GM12878 (cell line): ENCODE data around the gene CIDEC. TPM values are rescaled to one million over a fixed set of nuclear protein-coding genes. Genes with fewer than 3 reads are reported as not detected.

ENCODE experiments used
- ATAC-seq: fragments of 200-7000 bp; cut with Tn5 transposase; 3 replicates; pipeline ENCODE4 v1.9.1; 2020; ENCODE audit warnings: mild to moderate bottlenecking, moderate library complexity
- BruUV-seq: library from RNA; stranded (reverse); fragments of 400-500 nt; replicated peaks from 2 replicates; lab custom pipeline; 2021; lab: Mats Ljungman, UMichigan
- CTCF ChIA-PET: fragments of 300-600 bp; sonication (Branson Sonifier 250); formaldehyde crosslinking; extraction: SDS; loops from one replicate; lab custom pipeline; 2021; ENCODE audit warnings: inconsistent platforms; lab: Yijun Ruan, JAX
- POLR2A ChIA-PET: fragments of 350-600 bp; formaldehyde crosslinking; extraction: SDS; loops from one replicate; lab custom pipeline; 2021; ENCODE audit warnings: inconsistent platforms; lab: Charles Lee
- RAD21 ChIA-PET: fragments of 300-600 bp; sonication (Branson Sonifier 250); formaldehyde crosslinking; loops from one replicate; lab custom pipeline; 2023; ENCODE audit warnings: antibody characterized with exemption; ENCODE audit not compliant: unreplicated experiment; lab: Charles Lee
- SMC1A ChIA-PET: fragments of 300-600 bp; sonication (Branson Sonifier 250); formaldehyde crosslinking; loops from one replicate; lab custom pipeline; 2023; ENCODE audit not compliant: unreplicated experiment, uncharacterized antibody; lab: Charles Lee
- DNase-seq: peaks from one replicate; pipeline ENCODE4 v3.0.0-alpha.2; 2011; ENCODE audit warnings: low read depth, low spot score
- FAIRE-seq: peaks from 3 replicates; lab custom pipeline; 2011; peaks lifted over from hg19 to GRCh38; lab: Jason Lieb, UNC
- H2AFZ ChIP-seq: 2 replicates; pipeline ENCODE4 v1.6.0; 2011; ENCODE audit warnings: low read depth, low read length, control low read depth; ENCODE audit not compliant: control insufficient read depth
- H3K27ac ChIP-seq: 2 replicates; pipeline ENCODE4 v1.5.1; 2011; ENCODE audit warnings: control low read depth; ENCODE audit not compliant: control insufficient read depth, insufficient read depth
- H3K27me3 ChIP-seq, 2 experiments: replicated peaks in 1 of 2; 2 replicates each; pipeline versions ENCODE4 v1.6.0 to v1.6.1; 2011; ENCODE audit warnings: low read length in 1 of 2; ENCODE audit not compliant: control insufficient read depth in 2 of 2, insufficient read depth in 2 of 2
- H3K36me3 ChIP-seq, 2 experiments: 2 replicates each; pipeline ENCODE4 v1.5.1; 2011; ENCODE audit warnings: low read length in 1 of 2; ENCODE audit not compliant: control insufficient read depth in 2 of 2, insufficient read depth in 2 of 2
- H3K4me1 ChIP-seq: 2 replicates; pipeline ENCODE4 v1.6.1; 2011; ENCODE audit warnings: mild to moderate bottlenecking, low read length, moderate library complexity, mixed read lengths; ENCODE audit not compliant: control insufficient read depth, insufficient read depth
- H3K4me2 ChIP-seq: 2 replicates; pipeline ENCODE4 v1.6.0; 2011; ENCODE audit warnings: control low read depth; ENCODE audit not compliant: control insufficient read depth, insufficient read depth
- H3K4me3 ChIP-seq: fragments of 200-600 bp; sonication (generic); 2 replicates; pipeline ENCODE4 v1.5.1; 2016
- H3K79me2 ChIP-seq: 2 replicates; pipeline ENCODE4 v1.6.0; 2011; ENCODE audit warnings: low read length; ENCODE audit not compliant: control insufficient read depth, insufficient read depth
- H3K9ac ChIP-seq: 2 replicates; pipeline ENCODE4 v1.8.0; 2011; ENCODE audit warnings: low read length, control low read depth, mixed read lengths; ENCODE audit not compliant: control insufficient read depth, insufficient read depth
- H3K9me3 ChIP-seq: replicated peaks from 3 replicates; pipeline ENCODE4 v1.5.1; 2011; ENCODE audit warnings: mild to moderate bottlenecking, low read length; ENCODE audit not compliant: control insufficient read depth, insufficient read depth
- H4K20me1 ChIP-seq: 2 replicates; pipeline ENCODE4 v1.6.0; 2011; ENCODE audit not compliant: control insufficient read depth, insufficient read depth
- ASH2L ChIP-seq: fragments of 300-600, 200-600 bp; sonication (generic); IDR thresholded peaks from 2 replicates; pipeline ENCODE4 v1.6.1; 2017; ENCODE audit warnings: low read depth, mild to moderate bottlenecking, borderline replicate concordance
- CREM ChIP-seq: IDR thresholded peaks from 2 replicates; pipeline ENCODE4 v1.6.1; 2014; ENCODE audit warnings: antibody characterized with exemption, low read depth
- EGR1 ChIP-seq, 2 experiments: IDR thresholded peaks; 1 replicate in 1 of 2; 2 replicates in 1 of 2; pipeline ENCODE4 v1.6.1; 2011 to 2012; ENCODE audit warnings: low read depth in 2 of 2, low read length in 2 of 2, borderline replicate concordance in 1 of 2, mild to moderate bottlenecking in 1 of 2, moderate library complexity in 1 of 2
- EZH2 ChIP-seq: IDR thresholded peaks from 2 replicates; pipeline ENCODE4 v1.6.1; 2012; ENCODE audit warnings: low read depth, mild to moderate bottlenecking, control low read depth, inconsistent platforms, low read length, borderline replicate concordance; ENCODE audit not compliant: control insufficient read depth
- FOXM1 ChIP-seq: IDR thresholded peaks from 2 replicates; pipeline ENCODE4 v1.6.1; 2012; ENCODE audit warnings: low read depth, mild to moderate bottlenecking, inconsistent platforms, low read length, moderate library complexity
- IKZF1 ChIP-seq: fragments of 450-650 bp; conservative IDR thresholded peaks from 2 replicates; pipeline ENCODE4 v1.6.1; 2017; ENCODE audit warnings: antibody characterized with exemption, mild to moderate bottlenecking
- KDM1A ChIP-seq: fragments of 200-600 bp; sonication (generic); IDR thresholded peaks from 2 replicates; pipeline ENCODE4 v1.6.1; 2016; ENCODE audit warnings: borderline replicate concordance
- MEF2A ChIP-seq: IDR thresholded peaks from 2 replicates; pipeline ENCODE4 v1.6.1; 2011; ENCODE audit warnings: low read depth, mild to moderate bottlenecking, low read length, moderate library complexity; ENCODE audit not compliant: insufficient read depth
- NBN ChIP-seq: fragments of 450-650 bp; IDR thresholded peaks from 2 replicates; pipeline ENCODE4 v1.6.1; 2016
- NFXL1 ChIP-seq: fragments of 450-650 bp; IDR thresholded peaks from 2 replicates; pipeline ENCODE4 v1.6.1; 2017; ENCODE audit warnings: antibody characterized with exemption, mild to moderate bottlenecking, borderline replicate concordance
- TCF3 ChIP-seq: IDR thresholded peaks from 2 replicates; pipeline ENCODE4 v1.6.1; 2012; ENCODE audit warnings: low read depth, mild to moderate bottlenecking, low read length, borderline replicate concordance; ENCODE audit not compliant: insufficient read depth
- USF1 ChIP-seq: IDR thresholded peaks from 2 replicates; pipeline ENCODE4 v1.6.1; 2011; ENCODE audit warnings: borderline replicate concordance, low read depth, mild to moderate bottlenecking, moderate library complexity, mixed read lengths, low read length; ENCODE audit not compliant: insufficient read depth; ENCODE audit errors: extremely low read length
- ZNF687 ChIP-seq: fragments of 450-650 bp; IDR thresholded peaks from 2 replicates; pipeline ENCODE4 v1.6.1; 2017; ENCODE audit warnings: mild to moderate bottlenecking, moderate library complexity
- WGBS: methylation state at CpG from one replicate; pipeline ENCODE4 v1.1.6; 2016; ENCODE audit warnings: low lambda C conversion rate; ENCODE audit not compliant: insufficient replicate concordance, insufficient coverage; ENCODE audit errors: missing lambda C conversion rate; 5-methylcytosine and 5-hydroxymethylcytosine counted together
- in situ Hi-C: fragments of 300-500 bp; cut with MboI; formaldehyde crosslinking; loops from 9 replicates; pipeline ENCODE4 v1.14.3; 2018; ENCODE audit warnings: mixed read lengths
- intact Hi-C: fragments of 100-400 bp; cut with micrococcal nuclease; formaldehyde crosslinking; loops from one replicate; pipeline ENCODE4 v1.14.2; 2022; ENCODE audit not compliant: unreplicated experiment
- polyA plus RNA-seq, 11 experiments: library from polyadenylated mRNA; depleted of rRNA in 4 of 11; unstranded in 6 of 11; stranded (reverse) in 5 of 11; fragments of >200 nt; fragmentation: Nextera tagmentation in 4 of 11; fragmentation: Illumina TruSeq in 1 of 11; extraction: Ambion mirVana in 4 of 11; extraction: Trizol in 1 of 11; gene quantifications; 1 replicate in 1 of 11; 2 replicates in 10 of 11; pipeline versions ENCODE4 v1.2.1 to v1.2.3, GENCODE V29; 2011 to 2016; ENCODE audit warnings: inconsistent platforms in 2 of 11, missing spikeins in 2 of 11, low read depth in 1 of 11
- total RNA-seq, 4 experiments: library from RNA; depleted of rRNA in 3 of 4; stranded (reverse); fragments of >200 nt in 3 of 4; fragmentation: Illumina TruSeq in 1 of 4; extraction: Trizol in 1 of 4; gene quantifications; 2 replicates each; pipeline versions ENCODE4 v1.2.1 to v1.2.3, GENCODE V29; 2013 to 2021
- TF ChIP-seq, protein P1 (sequence below): fragments of 450-650 bp; formaldehyde crosslinking; IDR thresholded peaks from 2 replicates; pipeline ENCODE4 v1.5.0; 2022; ENCODE audit warnings: mild to moderate bottlenecking, missing genetic modification characterization

The CIDEC gene
- total and polyA plus RNA-seq, 10 of the 15 experiments (the other 5 are each of a cell fraction or from before 2014, with no cell fraction given) = 0.10 to 0.49 TPM; not detected in 8

- Histone ChIP-seq H3K27ac (no peak overlapping the region), H3K27me3 (no peaks in the 10 kb centered on the region), H3K4me2 (no peak overlapping the region), H3K9ac (no peak overlapping the region), H3K9me3 (no peaks in the 10 kb centered on the region), H3K36me3 (peaks cover 10 to 19% of the 10 kb centered on the region in 2 experiments), H3K4me1 (peaks cover 2% of the 10 kb centered on the region; the same call in 1 of the 2 replicates), H3K4me3 (no peak overlapping the region), H4K20me1 (no peaks in the 10 kb centered on the region; the same call in 1 of the 2 replicates), H3K79me2 (no peaks in the 10 kb centered on the region; the same call in 1 of the 2 replicates), H2AFZ (no peak overlapping the region)
- POLR2A ChIA-PET = interaction anchor here (1.4 kb wide), 1 partner anchor 46 kb away, joined by 3 read pairs; no protein-coding TSS in a partner anchor
- CTCF ChIA-PET = interaction anchor here (0.6 kb wide), 1 partner anchor 943 kb away, joined by 3 read pairs; no protein-coding TSS in a partner anchor
- no peak for ATAC-seq
- SMC1A ChIA-PET = no interaction called here
- DNase-seq = no peak
- WGBS = 90% methylated on average over 12 of the region's 12 CpGs
- in situ Hi-C loops = no loop called here
- BruUV-seq = no TSS peak
- RAD21 ChIA-PET = no interaction called here
- intact Hi-C loops = no loop called here
- FAIRE-seq = no peak
- TF ChIP-seq USF1 (no peak), MEF2A (no peak), ASH2L (no peak), IKZF1 (no peak), TCF3 (no peak), ZNF687 (no peak), NBN (no peak), FOXM1 (no peak), NFXL1 (no peak), EZH2 (no peak), KDM1A (no peak), EGR1 (IDR thresholded peaks at IDR 0.05; ENCODE audit: borderline replicate concordance in 1 of 2, low read depth in 2 of 2, low read length in 2 of 2) (no peak), CREM (no peak)
- TF ChIP-seq, protein P1, sequence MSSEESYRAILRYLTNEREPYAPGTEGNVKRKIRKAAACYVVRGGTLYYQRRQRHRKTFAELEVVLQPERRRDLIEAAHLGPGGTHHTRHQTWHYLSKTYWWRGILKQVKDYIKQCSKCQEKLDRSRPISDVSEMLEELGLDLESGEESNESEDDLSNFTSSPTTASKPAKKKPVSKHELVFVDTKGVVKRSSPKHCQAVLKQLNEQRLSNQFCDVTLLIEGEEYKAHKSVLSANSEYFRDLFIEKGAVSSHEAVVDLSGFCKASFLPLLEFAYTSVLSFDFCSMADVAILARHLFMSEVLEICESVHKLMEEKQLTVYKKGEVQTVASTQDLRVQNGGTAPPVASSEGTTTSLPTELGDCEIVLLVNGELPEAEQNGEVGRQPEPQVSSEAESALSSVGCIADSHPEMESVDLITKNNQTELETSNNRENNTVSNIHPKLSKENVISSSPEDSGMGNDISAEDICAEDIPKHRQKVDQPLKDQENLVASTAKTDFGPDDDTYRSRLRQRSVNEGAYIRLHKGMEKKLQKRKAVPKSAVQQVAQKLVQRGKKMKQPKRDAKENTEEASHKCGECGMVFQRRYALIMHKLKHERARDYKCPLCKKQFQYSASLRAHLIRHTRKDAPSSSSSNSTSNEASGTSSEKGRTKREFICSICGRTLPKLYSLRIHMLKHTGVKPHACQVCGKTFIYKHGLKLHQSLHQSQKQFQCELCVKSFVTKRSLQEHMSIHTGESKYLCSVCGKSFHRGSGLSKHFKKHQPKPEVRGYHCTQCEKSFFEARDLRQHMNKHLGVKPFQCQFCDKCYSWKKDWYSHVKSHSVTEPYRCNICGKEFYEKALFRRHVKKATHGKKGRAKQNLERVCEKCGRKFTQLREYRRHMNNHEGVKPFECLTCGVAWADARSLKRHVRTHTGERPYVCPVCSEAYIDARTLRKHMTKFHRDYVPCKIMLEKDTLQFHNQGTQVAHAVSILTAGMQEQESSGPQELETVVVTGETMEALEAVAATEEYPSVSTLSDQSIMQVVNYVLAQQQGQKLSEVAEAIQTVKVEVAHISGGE (CRISPR knock-in tag) = no peak
These were observed 42.1 kb downstream of the CIDEC start for GRCh38 chr3:9837701-9838582.
